ENCODE data around the gene RAD51.

DNA sequence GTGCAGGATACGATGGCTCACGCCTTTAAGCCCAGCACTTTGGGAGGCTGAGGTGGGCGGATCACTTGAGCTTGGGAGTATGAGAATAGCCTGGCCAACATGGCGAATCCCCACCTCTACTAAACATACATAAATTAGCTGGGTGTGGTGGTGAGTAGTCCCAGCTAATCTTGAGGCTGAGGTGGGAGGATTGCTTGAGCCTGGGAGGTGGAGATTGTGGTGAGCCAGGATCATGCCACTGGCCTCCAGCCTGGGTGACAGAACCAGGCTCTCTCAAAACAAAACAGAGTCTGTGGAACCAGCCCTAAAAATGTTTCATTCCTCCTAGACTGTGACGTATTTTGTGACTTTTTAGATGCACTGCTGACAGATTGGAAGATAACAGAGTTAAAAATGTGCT lies 34.3 kb upstream of the RAD51 start:
- TF ChIP-seq, protein P1, sequence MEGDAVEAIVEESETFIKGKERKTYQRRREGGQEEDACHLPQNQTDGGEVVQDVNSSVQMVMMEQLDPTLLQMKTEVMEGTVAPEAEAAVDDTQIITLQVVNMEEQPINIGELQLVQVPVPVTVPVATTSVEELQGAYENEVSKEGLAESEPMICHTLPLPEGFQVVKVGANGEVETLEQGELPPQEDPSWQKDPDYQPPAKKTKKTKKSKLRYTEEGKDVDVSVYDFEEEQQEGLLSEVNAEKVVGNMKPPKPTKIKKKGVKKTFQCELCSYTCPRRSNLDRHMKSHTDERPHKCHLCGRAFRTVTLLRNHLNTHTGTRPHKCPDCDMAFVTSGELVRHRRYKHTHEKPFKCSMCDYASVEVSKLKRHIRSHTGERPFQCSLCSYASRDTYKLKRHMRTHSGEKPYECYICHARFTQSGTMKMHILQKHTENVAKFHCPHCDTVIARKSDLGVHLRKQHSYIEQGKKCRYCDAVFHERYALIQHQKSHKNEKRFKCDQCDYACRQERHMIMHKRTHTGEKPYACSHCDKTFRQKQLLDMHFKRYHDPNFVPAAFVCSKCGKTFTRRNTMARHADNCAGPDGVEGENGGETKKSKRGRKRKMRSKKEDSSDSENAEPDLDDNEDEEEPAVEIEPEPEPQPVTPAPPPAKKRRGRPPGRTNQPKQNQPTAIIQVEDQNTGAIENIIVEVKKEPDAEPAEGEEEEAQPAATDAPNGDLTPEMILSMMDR (IDR thresholded peaks at IDR 0.05) = no peak
- no peak for TF ChIP-seq EZH2phosphoT487 (IDR thresholded peaks at IDR 0.05)

Data from neural progenitor cell (in vitro differentiated cells).